ENCODE results near the gene B3GALT4. TPM values are rescaled to one million over a fixed set of nuclear protein-coding genes. Genes with fewer than 3 reads are reported as not detected.

The B3GALT4 gene
- total and polyA plus RNA-seq, 2 of the 13 experiments (the other 11 are each of a cell fraction or from before 2014, with no cell fraction given), result 0.04 to 0.27 TPM

DNA sequence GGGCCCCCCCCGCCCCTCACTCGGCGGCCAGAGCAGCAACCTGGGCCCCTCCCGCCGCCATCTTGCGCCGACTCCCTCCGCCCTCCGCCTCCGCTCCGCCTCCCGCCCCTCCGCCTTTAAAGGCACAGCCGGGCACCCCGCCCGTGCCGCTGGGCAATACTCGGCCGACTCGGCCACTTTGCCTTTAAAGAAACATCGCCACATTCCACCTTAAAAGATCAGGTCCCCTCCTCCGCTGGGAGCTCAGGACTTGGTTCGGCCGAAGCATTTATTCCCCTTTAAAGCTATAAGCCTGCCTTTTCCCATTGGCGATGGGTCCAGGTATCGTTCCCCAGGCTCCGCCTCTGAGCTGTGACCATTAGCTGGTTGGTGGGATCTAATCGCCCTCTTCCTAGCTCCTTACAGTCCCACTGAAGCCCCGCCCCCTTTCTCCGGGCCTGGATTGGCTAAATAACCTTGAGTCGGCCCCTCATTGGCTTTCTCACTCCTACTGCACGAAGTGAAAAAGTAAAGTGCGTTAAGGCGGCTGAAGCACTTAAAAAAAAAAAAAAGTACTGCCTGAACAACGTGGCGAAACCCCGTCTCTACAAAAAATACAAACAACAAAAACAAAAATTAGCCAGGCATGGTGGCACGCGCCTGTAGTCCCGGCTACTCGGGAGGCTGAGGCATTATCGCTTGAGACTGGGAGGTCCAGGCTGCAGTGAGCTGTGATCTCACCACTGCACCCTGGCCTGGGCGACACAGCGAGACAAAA lies 40.9 kb downstream of the B3GALT4 start, which contains the start of gene ZBTB22 (continued):
- TF ChIP-seq, protein P1, sequence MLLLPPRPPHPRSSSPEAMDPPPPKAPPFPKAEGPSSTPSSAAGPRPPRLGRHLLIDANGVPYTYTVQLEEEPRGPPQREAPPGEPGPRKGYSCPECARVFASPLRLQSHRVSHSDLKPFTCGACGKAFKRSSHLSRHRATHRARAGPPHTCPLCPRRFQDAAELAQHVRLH (CRISPR knock-in tag; IDR thresholded peaks at IDR 0.05; ENCODE audit: borderline replicate concordance, low read depth), result peak; percentile 7; the same call in 1 of the 2 replicates
- TF ChIP-seq KDM2A (CRISPR knock-in tag; IDR thresholded peaks at IDR 0.05; ENCODE audit: borderline replicate concordance, low read depth), result peak; percentile 81
- TF ChIP-seq, protein P2, sequence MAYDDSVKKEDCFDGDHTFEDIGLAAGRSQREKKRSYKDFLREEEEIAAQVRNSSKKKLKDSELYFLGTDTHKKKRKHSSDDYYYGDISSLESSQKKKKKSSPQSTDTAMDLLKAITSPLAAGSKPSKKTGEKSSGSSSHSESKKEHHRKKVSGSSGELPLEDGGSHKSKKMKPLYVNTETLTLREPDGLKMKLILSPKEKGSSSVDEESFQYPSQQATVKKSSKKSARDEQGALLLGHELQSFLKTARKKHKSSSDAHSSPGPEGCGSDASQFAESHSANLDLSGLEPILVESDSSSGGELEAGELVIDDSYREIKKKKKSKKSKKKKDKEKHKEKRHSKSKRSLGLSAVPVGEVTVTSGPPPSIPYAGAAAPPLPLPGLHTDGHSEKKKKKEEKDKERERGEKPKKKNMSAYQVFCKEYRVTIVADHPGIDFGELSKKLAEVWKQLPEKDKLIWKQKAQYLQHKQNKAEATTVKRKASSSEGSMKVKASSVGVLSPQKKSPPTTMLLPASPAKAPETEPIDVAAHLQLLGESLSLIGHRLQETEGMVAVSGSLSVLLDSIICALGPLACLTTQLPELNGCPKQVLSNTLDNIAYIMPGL (CRISPR knock-in tag; IDR thresholded peaks at IDR 0.05; ENCODE audit: borderline replicate concordance in 1 of 2, low read depth in 1 of 2), result peak; percentile 51 to 65; a peak in 2 of 4 replicates
- TF ChIP-seq ARID2 (CRISPR knock-in tag; IDR thresholded peaks at IDR 0.05; ENCODE audit: borderline replicate concordance), result no peak
- peak; percentile 11; the same call in 1 of the 2 replicates for TF ChIP-seq HNF4A (CRISPR knock-in tag; IDR thresholded peaks at IDR 0.05)
- peak; percentile 40 for TF ChIP-seq AGO2 (optimal IDR thresholded peaks at IDR 0.05; ENCODE audit: low read depth, low read length)
- TF ChIP-seq, protein P3, sequence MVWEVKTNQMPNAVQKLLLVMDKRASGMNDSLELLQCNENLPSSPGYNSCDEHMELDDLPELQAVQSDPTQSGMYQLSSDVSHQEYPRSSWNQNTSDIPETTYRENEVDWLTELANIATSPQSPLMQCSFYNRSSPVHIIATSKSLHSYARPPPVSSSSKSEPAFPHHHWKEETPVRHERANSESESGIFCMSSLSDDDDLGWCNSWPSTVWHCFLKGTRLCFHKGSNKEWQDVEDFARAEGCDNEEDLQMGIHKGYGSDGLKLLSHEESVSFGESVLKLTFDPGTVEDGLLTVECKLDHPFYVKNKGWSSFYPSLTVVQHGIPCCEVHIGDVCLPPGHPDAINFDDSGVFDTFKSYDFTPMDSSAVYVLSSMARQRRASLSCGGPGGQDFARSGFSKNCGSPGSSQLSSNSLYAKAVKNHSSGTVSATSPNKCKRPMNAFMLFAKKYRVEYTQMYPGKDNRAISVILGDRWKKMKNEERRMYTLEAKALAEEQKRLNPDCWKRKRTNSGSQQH (CRISPR knock-in tag; IDR thresholded peaks at IDR 0.05; ENCODE audit: low read depth), result no peak
- TF ChIP-seq DMAP1 (CRISPR knock-in tag; IDR thresholded peaks at IDR 0.05), result peak; percentile 26; the same call in 1 of the 2 replicates
- no peak for TF ChIP-seq LCORL (IDR thresholded peaks at IDR 0.05)
- TF ChIP-seq LCORL (CRISPR knock-in tag; IDR thresholded peaks at IDR 0.05), result 0 out of 2 replicates have a peak, but pooled peaks have one; percentile 17
- TF ChIP-seq ERF (CRISPR knock-in tag; IDR thresholded peaks at IDR 0.05), result peak; percentile 54; the same call in 1 of the 2 replicates
- peak; percentile 50 for TF ChIP-seq RBM22 (optimal IDR thresholded peaks at IDR 0.05; ENCODE audit: low read length)
- TF ChIP-seq SOX13 (IDR thresholded peaks at IDR 0.05), result no peak
- 0 out of 4 replicates have a peak, but pooled peaks of 1 of the 2 experiments have one; percentile 11 for TF ChIP-seq SOX13 (CRISPR knock-in tag; conservative IDR thresholded peaks at IDR 0.05 in 1 of 2, IDR thresholded peaks at IDR 0.05 in 1 of 2)
- no peak for TF ChIP-seq ZNF282 (IDR thresholded peaks at IDR 0.05; ENCODE audit: partially characterized antibody)
- TF ChIP-seq ZNF350 (CRISPR knock-in tag; IDR thresholded peaks at IDR 0.05; ENCODE audit: borderline replicate concordance, low read depth), result peak; percentile 67; the same call in 1 of the 2 replicates
- TF ChIP-seq ZBTB7B (CRISPR knock-in tag; IDR thresholded peaks at IDR 0.05), result no peak
- TF ChIP-seq ZNF558 (CRISPR knock-in tag; IDR thresholded peaks at IDR 0.05; ENCODE audit: borderline replicate concordance), result no peak
- peak; percentile 95 for TF ChIP-seq YY1 (IDR thresholded peaks at IDR 0.05; ENCODE audit: insufficient read depth, insufficient replicate concordance, low read depth, low read length)
- TF ChIP-seq RCOR2 (CRISPR knock-in tag; IDR thresholded peaks at IDR 0.05), result 0 out of 2 replicates have a peak, but pooled peaks have one; percentile 27
- TF ChIP-seq, protein P4, sequence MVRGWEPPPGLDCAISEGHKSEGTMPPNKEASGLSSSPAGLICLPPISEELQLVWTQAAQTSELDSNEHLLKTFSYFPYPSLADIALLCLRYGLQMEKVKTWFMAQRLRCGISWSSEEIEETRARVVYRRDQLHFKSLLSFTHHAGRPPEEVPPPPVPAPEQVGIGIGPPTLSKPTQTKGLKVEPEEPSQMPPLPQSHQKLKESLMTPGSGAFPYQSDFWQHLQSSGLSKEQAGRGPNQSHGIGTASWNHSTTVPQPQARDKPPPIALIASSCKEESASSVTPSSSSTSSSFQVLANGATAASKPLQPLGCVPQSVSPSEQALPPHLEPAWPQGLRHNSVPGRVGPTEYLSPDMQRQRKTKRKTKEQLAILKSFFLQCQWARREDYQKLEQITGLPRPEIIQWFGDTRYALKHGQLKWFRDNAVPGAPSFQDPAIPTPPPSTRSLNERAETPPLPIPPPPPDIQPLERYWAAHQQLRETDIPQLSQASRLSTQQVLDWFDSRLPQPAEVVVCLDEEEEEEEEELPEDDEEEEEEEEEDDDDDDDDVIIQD (CRISPR knock-in tag; IDR thresholded peaks at IDR 0.05; ENCODE audit: low read depth), result peak; percentile 31; the same call in 1 of the 2 replicates
- TF ChIP-seq MEF2D (CRISPR knock-in tag; IDR thresholded peaks at IDR 0.05), result 0 out of 2 replicates have a peak, but pooled peaks have one; percentile 44
- no peak for TF ChIP-seq GTF2F1 (IDR thresholded peaks at IDR 0.05; ENCODE audit: low read length)
- TF ChIP-seq ZNF460 (CRISPR knock-in tag; IDR thresholded peaks at IDR 0.05; ENCODE audit: borderline replicate concordance), result peak; percentile 92
- TF ChIP-seq POGZ (CRISPR knock-in tag; IDR thresholded peaks at IDR 0.05), result peak; percentile 55; the same call in 1 of the 2 replicates
